ENCODE measurements around the gene CEP70.

GRCh38 chr3:138473391-138473790, 120.7 kb downstream of the CEP70 start:
- TF ChIP-seq POLR2A (IDR thresholded peaks at IDR 0.05) (no peak), CTCF (IDR thresholded peaks at IDR 0.05) (no peak)
